Stimulated activated CD4-positive, alpha-beta T cell treated with anti-CD3 and anti-CD28 coated beads, Interleukin-1b, Interleukin-23, amount 100 ng/mL, for 4 hours (primary cell): ENCODE data around the gene OSBP2.

ENCODE experiments used
- DNase-seq, 2 donors: peaks; one replicate each; pipeline ENCODE4 v3.0.0-alpha.2; 2020; ENCODE audit warnings: low read depth in 2 of 2

Gene OSBP2

DNA sequence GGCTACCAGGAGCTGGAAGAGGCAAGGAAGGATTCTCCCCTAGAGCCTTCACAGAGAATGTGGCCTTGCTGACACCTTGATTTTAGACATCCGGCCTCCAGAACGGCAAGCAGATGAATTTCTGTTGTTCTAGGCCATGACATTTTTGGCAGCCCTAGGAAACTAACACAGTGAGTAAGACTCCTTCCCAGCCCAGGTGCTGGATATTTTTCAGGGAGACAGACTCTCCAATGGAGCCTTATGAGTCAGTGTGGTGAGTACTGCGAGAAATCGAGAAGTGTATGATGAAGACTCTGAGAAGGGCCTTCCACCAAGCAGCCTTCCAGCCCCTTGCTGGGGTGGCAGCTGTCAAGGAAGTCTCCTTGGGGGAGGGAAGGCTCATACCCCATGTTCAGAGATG lies 114.4 kb downstream of the OSBP2 start:
- DNase-seq: no peak

DNA sequence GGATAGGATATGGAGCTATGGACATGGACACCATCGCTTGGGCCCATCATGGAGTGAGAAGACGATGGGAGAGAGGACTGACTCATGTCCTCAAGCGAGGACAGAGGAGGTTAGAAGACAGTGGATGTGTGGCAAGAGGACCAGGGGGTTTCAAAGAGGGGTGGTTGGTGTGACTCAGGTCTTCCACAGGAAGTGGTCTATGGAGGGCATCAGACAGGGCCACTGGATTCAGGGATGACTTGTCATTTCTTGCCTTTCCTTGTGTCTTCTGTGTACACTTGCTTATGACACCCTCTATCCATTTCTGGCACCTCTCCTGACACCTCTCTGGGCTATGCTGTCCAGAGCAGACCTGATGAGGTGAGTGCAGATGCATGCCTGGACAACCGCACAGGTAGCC lies 115.4 kb downstream of the OSBP2 start:
- no peak for DNase-seq

DNA sequence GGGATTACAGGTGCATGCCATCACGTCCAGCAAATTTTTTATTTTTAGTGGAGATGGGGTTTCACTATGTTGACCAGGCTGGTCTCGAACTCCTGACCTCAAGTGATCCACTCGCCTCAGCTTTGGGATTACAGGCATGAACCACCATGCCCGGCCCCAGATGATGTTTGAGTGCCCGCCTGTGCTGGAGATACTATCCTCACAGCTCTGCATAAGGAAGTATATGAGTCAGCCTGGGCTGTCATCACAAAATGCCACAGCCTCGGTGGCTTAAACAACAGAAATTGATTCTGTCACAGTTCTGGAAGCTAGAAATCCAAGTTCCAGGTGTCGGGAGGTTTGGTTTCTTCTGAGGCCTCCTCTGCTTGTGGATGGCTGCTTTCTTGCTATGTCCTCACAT lies 119.3 kb downstream of the OSBP2 start:
- DNase-seq: no peak

GRCh38 chr22:30816413-30816812 lies 121.7 kb downstream of the OSBP2 start:
- no peak for DNase-seq

DNA sequence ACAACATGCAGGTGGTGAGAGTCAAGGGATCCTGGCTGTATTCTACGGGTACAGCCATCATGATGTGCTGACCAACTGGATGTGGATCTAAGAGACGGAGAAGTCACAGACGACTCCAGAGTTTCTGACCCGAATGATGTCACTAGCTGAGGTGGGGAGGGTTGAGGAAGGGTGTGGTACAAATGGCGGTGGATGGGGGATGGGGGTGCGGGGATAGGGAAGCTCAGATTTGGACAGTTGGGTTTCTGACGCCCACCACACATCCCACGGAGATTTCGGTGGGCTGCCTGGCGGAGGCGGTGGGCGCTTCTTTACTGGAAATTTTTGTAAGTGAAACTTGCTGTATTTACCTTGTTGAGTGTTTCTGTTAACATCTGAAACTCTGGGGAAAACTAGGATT lies 126.7 kb downstream of the OSBP2 start:
- DNase-seq: no peak

DNA sequence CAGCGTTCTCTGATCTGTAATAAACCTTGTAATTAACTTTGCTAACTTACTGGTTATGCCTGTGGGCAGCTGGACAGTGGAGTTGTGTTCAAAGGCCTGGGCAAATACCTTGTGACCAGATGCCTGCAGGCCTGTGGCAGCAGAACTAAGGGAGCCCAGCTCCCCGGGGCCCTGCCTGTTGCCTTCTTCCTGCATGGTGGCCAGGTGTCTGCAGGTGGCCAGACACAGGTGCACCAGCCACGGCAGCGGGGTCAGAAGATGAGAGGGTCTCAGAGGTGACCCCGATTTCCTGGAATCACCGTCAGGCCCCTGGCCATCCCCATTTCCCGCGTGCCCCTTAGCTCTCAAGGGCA lies 127.2 kb downstream of the OSBP2 start:
- DNase-seq: no peak

GRCh38 chr22:30822216-30823014 lies 127.7 kb downstream of the OSBP2 start:
- no peak for DNase-seq

- no peak for DNase-seq
Measured at GRCh38 chr22:30823015-30823370, 128.3 kb downstream of the OSBP2 start.

DNA sequence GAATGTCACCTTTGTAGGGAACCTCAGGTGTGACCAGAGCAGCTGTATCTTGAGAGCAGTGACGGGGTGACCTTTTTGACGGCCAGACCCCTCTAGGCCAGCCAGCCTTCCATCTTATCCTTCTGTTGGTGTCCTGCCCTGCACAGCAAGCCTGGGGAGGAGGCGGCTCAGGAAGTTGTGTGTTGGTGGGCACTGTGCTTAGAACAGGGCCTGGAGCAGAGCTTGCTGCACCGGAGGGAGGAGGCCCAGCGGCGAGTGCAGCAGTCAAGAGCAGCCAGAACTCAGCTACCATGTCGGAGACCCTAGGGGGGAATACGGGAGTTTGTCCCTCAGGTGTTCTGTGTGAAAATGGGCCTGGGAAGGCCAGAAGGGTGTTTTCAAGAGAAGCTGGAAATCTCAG lies 129.4 kb downstream of the OSBP2 start:
- no peak for DNase-seq

DNA sequence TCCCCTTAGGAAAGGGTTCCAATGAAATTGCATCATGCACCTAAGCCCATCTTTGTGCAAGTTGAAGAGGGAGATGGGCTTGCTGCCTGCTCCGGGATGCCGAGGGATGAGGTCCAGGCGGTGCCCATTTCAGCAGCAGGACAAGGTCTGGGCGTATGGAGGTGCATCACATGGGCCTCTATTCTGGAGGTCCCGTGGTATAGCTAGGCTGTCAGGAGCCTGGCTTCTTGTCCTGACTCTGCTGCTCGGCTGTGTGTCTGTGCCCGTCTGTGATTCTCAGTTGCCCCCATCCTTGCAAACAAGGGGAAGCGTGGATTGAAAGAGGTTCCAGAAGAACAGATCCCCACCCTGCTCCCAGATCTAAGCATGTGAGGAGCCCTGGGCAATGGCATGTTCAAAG lies 130.0 kb downstream of the OSBP2 start:
- DNase-seq: no peak

DNA sequence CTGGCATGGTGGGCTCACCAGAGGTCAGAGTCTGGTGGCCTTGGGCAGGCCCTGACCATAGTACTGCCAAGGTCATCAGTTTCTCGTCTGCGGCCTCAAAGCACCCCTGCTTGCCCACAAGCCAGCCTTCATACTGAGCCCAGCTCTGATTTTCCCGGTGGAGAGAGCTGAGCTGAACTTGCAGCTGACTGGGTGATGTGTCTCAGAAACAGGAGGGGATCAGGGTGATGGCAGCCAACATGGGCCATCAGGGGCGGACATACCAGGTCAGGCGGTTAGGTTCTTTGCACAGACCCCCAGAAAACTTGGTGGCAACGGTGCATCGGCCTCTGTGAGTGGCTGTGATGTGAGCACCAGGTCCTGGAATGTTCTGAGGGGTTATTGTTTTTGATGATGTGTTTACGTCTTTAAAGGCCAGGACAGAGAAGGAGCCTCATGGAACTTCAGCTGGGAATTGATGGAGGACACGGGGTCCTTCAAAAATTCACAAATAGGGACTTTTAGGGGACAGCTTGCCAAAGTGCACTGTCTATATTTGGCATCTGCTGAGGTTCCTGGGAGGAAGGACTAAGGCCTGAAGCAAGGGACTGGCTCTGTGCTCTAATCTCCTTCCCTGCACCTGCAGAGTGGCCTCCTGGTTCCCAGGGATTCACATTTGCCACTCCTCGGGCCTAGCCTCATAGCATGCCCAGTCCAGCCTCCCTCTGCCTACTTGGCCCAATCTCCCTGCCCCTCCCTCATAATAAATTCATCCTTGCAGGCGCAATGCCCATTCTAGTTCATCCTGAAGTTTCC lies 131.2 kb downstream of the OSBP2 start:
- no peak for DNase-seq

- DNase-seq: no peak
Measured at GRCh38 chr22:30826670-30827355, 132.1 kb downstream of the OSBP2 start.

DNA sequence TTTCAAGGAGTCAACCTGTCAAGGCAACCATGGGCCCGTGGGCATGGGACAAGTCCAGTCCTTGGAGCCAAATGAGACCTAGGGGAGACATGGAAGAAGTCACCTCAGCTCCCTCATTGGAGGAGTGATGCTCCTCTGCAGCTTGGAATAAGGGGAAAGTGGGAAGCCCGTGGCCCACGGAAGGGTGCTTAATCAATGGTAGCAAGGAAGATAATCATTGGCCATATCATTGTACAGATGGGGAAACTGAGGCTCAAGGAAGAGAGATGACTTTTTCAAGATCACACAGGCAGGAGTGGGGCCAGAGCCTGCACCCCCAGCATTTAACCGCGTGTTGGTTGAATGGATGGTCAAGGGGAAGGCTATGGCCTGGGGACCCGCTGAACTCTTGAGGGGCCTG lies 133.0 kb downstream of the OSBP2 start:
- DNase-seq: no peak

- no peak for DNase-seq
Measured at GRCh38 chr22:30828187-30829155, 133.8 kb downstream of the OSBP2 start.

DNA sequence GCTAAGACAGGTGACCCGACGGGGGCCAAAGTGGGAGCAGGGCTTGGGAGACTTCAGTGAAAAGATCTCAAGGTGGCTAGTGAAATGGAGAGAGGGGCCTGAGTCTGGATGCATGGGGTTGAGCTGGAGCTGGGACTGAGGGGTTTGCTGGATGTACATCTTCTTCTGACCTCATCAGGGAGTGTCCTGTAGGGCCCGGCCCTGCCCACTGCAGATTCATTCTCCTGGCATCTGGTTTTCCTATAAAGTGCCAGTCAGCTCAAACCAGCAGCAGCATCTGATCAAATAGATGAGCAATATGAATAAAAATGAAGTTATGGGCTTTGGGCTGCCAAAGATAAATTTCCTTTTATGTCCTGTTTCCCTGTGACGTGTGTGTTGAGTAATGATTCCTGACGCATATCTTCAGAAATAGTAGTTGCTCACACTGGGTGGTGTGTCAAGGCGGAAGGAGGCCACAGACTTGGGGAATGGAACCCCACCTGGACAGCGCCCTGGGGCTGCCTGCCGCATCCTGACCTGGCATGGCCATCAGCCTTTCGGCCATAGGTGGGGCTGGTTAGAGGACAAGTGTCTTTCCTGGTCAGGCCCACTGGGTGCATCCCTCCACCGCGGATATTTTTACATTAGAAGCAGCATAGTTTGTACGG lies 135.4 kb downstream of the OSBP2 start:
- no peak for DNase-seq

GRCh38 chr22:30830907-30831306 lies 136.2 kb downstream of the OSBP2 start:
- DNase-seq: no peak

GRCh38 chr22:30832407-30832987 lies 137.8 kb downstream of the OSBP2 start:
- no peak for DNase-seq

DNA sequence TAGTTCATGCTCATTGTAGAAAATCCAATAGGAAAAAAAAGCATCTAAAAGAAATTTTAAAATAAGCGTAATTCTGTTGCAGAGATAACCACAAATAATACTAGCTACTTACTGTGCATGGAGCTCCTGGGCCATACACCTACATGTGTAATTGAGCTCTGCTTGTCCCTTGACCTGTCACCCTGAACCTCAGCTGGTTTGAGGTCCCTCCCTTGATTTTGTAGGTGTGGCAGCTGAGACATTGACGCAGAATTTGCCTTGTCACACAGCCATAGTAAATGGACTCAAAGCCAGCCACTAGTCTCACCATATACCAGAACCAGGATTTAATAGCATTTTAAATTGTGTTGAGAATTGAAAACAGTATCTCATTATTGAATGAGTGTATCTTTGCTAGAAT lies 138.6 kb downstream of the OSBP2 start:
- no peak for DNase-seq

GRCh38 chr22:30837531-30837930 lies 142.9 kb downstream of the OSBP2 start:
- DNase-seq: no peak

DNA sequence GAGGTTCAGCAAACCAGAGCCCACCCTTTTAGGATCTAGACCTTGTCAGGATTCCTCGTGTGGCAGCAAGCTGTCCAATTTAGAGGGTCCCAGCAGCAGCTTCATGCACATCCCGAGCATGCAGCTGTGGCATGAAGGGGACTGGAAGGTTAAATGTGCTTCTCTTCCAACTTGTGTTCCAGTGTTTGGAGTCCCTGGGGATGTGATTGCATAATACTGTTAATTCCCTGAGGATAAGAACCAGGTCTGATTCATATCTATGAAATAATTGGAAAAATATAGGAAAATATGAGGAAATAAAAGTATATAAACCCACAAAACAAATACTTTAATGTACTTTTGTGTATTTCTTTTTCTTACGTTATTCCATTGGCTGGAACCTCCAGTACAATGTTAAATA lies 143.4 kb downstream of the OSBP2 start:
- no peak for DNase-seq

- DNase-seq: no peak
Measured at GRCh38 chr22:30841273-30841672, 146.6 kb downstream of the OSBP2 start.
